ENCODE measurements around the gene PCDHGA4. TPM values are rescaled to one million over a fixed set of nuclear protein-coding genes. Genes with fewer than 3 reads are reported as not detected.
A peak's percentile ranks its signal among the peaks of the same experiment; 100 is the strongest.

The PCDHGA4 gene
- polyA plus RNA-seq, 1 experiment, result 4.0 TPM

GRCh38 chr5:141366016-141366896, 11.4 kb downstream of the PCDHGA4 start:
- TF ChIP-seq CTCF (IDR thresholded peaks at IDR 0.05; ENCODE audit: insufficient read depth, low read depth, low read length), result no peak
- H3K27me3 ChIP-seq (ENCODE audit: control insufficient read depth, insufficient read depth, low read length), result peaks cover 2% of the 10 kb centered on the region; the same call in 1 of the 2 replicates
- ChIA-PET CTCF (interaction anchor here (0.6 to 1.4 kb wide), 3 partner anchors 10 to 424 kb away, joined by 3 read pairs; partner anchors contain the start of gene PCDHGA12), POLR2A (no interaction called here)
- H3K36me3 ChIP-seq (ENCODE audit: control insufficient read depth, insufficient read depth, low read length), result no peaks in the 10 kb centered on the region
- H3K4me3 ChIP-seq (ENCODE audit: low read depth, low read length), result no peak overlapping the region
- no peak for DNase-seq (ENCODE audit: low read depth)

- DNase-seq (ENCODE audit: low read depth), result no peak
- peak; percentile 61 for TF ChIP-seq CTCF (IDR thresholded peaks at IDR 0.05; ENCODE audit: insufficient read depth, low read depth, low read length)
- ChIA-PET POLR2A (interaction anchor here (0.6 kb wide), 1 partner anchor 198 kb away, joined by 3 read pairs; no protein-coding TSS in a partner anchor), CTCF (interaction anchor here (0.8 to 3.5 kb wide), 30 partner anchors 10 to 197 kb away, joined by 3 to 18 read pairs (median 4); partner anchors contain the start of genes PCDHB12, PCDHB9, PCDHGA10 and PCDHGA11)
- Histone ChIP-seq H3K4me3 (ENCODE audit: low read depth, low read length) (peak within 1 kb of the TSS; percentile 24), H3K36me3 (ENCODE audit: control insufficient read depth, insufficient read depth, low read length) (no peaks in the 10 kb centered on the region), H3K27me3 (ENCODE audit: control insufficient read depth, insufficient read depth, low read length) (no peaks in the 10 kb centered on the region; the same call in none of the 2 replicates)
Observed at GRCh38 chr5:141369994-141370848, 15.4 kb downstream of the PCDHGA4 start, which contains the start of gene PCDHGB3. Gene PCDHGB3 (plus strand): TSS chr5:141370242. CDS start chr5:141370395, 153 bp downstream.

- no peaks in the 10 kb centered on the region for H3K36me3 ChIP-seq (ENCODE audit: control insufficient read depth, insufficient read depth, low read length)
- ChIA-PET CTCF (interaction anchor here (0.7 to 3.5 kb wide), 9 partner anchors 8 to 195 kb away, joined by 3 to 18 read pairs (median 4); partner anchors contain the start of genes PCDHGA10, PCDHGA7, PCDHGB1 and PCDHGB4), POLR2A (no interaction called here)
- H3K27me3 ChIP-seq (ENCODE audit: control insufficient read depth, insufficient read depth, low read length), result no peaks in the 10 kb centered on the region; the same call in 1 of the 2 replicates
- DNase-seq (ENCODE audit: low read depth), result no peak
- TF ChIP-seq CTCF (IDR thresholded peaks at IDR 0.05; ENCODE audit: insufficient read depth, low read depth, low read length), result no peak
- H3K4me3 ChIP-seq (ENCODE audit: low read depth, low read length), result no peak overlapping the region
Observed at GRCh38 chr5:141371572-141372475, 17.0 kb downstream of the PCDHGA4 start.

- ChIA-PET POLR2A (no interaction called here), CTCF (interaction anchor here (0.9 to 2.2 kb wide), 13 partner anchors 10 to 192 kb away, joined by 3 to 14 read pairs (median 4); partner anchors contain the start of genes PCDHGA11, PCDHGA4, PCDHGA5 and PCDHGB6)
- peak; percentile 56; the same call in 1 of the 2 replicates for TF ChIP-seq CTCF (IDR thresholded peaks at IDR 0.05; ENCODE audit: insufficient read depth, low read depth, low read length)
- Histone ChIP-seq H3K4me3 (ENCODE audit: low read depth, low read length) (peak within 1 kb of the TSS; percentile 30), H3K27me3 (ENCODE audit: control insufficient read depth, insufficient read depth, low read length) (no peaks in the 10 kb centered on the region; the same call in 1 of the 2 replicates), H3K36me3 (ENCODE audit: control insufficient read depth, insufficient read depth, low read length) (no peaks in the 10 kb centered on the region)
- no peak for DNase-seq (ENCODE audit: low read depth)
Observed at GRCh38 chr5:141373673-141374317, 19.0 kb downstream of the PCDHGA4 start, which contains the start of gene PCDHGA6. Gene PCDHGA6 (plus strand): TSS chr5:141373891. CDS start chr5:141374084, 193 bp downstream.
